ENCODE results near the gene POP7. TPM values are rescaled to one million over a fixed set of nuclear protein-coding genes. Genes with fewer than 3 reads are reported as not detected.

POP7 gene
- polyA plus RNA-seq, 4 donors, result 20.6 to 31.4 (median 23.9) TPM

DNA sequence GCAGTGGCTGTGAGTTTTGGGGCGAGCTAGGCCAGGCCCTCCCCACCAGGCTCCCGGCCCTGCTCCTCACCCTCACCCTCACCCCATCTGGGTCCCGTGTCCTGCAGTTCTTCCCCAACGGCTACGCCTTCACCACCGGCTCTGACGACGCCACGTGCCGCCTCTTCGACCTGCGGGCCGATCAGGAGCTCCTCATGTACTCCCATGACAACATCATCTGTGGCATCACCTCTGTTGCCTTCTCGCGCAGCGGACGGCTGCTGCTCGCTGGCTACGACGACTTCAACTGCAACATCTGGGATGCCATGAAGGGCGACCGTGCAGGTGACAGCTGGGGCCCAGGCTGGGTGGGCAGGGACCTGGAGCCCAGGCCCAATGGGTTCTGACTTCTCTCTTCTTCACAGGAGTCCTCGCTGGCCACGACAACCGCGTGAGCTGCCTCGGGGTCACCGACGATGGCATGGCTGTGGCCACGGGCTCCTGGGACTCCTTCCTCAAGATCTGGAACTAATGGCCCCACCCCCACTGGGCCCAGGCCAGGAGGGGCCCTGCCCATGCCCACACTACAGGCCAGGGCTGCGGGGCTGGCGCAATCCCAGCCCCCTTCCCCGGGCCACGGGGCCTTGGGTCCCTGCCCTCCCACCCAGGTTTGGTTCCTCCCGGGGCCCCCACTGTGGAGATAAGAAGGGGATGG lies 27.5 kb upstream of the POP7 start:
- DNase-seq (ENCODE audit: low read depth in 4 of 4, low spot score in 3 of 4), result no peak

- DNase-seq (ENCODE audit: low read depth in 4 of 4, low spot score in 3 of 4), result no peak
Observed at GRCh38 chr7:100679129-100679926, 26.6 kb upstream of the POP7 start.

DNA sequence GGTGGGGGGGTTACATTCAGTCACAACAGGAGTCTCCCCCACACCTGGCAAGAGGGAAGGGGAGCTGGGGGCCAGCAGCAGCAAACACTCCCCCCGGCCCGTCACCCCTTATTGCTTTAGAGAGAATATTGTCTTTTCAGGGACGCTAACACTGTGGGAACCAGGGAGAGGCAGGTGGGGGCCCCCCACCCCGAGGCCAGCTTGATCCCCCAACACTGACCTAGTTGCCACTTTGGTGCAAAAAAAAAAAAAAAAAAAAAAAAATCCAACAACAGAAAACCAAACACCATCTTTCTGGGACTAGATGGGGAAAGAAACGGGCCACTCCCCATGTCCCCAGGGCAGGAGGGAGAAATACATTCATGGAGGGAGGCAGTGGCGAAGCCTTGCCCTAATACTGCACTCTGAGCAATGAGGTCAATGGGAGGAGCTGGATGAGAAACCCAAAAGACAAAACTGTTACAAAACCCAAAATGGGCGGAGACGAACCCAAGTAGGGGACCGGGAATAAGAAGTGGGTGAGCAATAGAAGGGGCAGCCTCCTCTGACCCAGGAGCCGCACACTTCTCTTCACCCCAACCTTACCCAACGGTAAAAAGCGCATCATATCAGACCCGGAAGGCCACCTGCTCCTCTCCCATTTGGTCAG lies 25.9 kb upstream of the POP7 start:
- no peak for DNase-seq (ENCODE audit: low read depth in 4 of 4, low spot score in 3 of 4)

DNA sequence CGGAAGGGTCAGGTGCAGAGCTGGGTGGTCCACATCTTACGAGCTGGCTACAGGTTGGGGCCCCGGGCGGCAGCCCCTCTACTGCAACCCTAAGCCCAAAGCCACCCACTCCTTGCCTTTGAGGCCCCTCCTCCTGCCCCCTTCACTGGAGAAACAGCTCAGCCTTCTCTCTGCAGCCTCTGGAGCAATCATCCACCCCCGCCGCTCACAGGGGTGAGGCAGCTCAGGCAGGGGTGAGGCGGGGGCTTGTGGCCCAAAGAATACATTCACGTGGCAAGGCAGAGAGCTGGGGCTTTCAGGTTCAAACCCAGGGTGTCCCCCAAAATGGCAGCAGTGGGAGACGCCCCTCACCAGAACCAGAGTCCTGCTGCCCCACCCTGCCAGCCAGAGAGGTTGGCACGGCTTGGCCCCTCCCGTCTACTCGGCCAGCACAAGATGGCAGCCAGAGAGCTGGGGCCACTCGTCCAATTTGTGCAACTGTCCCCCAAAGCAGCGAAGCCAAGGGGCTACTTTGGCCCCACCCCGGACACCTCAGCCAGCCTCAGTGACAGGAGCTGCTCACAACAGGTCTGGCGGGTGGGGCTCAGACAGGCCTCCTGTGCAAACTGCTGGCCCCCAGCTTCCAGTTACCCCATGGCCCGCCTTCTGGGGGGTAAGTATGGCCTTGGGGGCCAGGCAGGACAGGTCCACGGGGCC lies 25.2 kb upstream of the POP7 start:
- DNase-seq (ENCODE audit: low read depth in 4 of 4, low spot score in 3 of 4), result no peak

DNA sequence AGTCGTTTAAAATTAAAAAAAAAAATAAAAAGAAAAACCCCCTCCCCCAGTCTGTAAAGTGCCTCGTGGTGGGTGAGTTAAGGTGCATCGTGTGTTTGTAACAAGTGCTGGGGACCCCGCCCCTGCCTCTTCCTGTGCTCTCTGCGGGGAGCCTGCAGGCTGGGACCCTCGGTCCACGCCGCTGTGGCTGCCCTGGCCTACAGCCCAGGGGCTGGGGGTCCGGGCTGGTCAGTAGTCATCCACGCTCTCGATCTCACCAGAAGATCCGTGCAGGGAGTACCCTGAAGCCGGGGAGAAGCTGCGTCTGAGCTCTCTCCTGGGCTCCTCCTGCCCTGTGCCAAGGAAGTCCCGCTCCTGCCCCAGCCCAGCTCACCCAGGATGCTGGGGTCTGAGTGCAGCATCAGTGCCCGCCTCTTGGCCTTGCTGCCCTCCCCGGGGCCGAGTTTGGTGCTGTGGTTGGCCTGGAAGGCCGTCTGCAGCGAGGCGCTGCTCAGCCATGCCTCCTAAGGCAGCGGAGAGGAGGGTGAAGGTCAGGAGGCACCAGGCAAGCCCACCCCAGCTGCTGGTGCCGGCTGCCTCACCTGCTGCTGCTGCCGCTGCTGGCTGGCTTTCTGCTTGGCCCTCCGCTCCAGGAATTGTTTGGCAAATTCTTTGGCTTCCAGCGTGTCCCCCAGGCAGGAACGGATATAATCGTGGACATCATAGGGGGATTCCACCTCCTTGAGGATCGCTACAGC lies 24.3 kb upstream of the POP7 start:
- DNase-seq (ENCODE audit: low read depth in 4 of 4, low spot score in 3 of 4), result no peak

DNA sequence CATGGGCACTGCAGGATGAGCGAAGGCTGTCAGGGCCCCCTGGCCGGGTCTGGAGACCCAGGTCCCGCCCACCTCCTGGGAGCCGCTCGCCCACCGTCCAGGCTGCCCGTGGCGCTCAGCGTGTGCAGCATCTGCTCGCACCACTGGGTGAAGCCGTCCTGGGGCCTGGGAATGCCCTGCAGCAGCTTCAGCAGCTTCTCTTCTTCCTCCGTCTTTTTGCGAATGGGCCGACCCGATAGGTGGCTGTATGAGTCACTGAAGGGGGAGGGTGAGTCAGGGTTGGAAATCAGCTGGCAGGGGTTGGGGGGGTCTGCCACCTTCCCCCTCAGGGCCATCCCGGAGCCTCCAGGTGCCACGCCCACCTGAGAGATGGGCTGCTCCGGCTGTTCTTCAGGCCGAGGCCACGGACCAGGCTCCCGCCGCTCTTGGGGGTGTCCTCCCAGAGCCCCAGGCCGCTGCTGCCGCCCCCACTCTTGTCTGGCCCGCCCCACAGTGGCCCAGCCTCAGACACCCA lies 23.6 kb upstream of the POP7 start:
- no peak for DNase-seq (ENCODE audit: low read depth in 4 of 4, low spot score in 3 of 4)

GRCh38 chr7:100682991-100683658 lies 22.8 kb upstream of the POP7 start:
- DNase-seq (ENCODE audit: low read depth in 4 of 4, low spot score in 3 of 4), result no peak

DNA sequence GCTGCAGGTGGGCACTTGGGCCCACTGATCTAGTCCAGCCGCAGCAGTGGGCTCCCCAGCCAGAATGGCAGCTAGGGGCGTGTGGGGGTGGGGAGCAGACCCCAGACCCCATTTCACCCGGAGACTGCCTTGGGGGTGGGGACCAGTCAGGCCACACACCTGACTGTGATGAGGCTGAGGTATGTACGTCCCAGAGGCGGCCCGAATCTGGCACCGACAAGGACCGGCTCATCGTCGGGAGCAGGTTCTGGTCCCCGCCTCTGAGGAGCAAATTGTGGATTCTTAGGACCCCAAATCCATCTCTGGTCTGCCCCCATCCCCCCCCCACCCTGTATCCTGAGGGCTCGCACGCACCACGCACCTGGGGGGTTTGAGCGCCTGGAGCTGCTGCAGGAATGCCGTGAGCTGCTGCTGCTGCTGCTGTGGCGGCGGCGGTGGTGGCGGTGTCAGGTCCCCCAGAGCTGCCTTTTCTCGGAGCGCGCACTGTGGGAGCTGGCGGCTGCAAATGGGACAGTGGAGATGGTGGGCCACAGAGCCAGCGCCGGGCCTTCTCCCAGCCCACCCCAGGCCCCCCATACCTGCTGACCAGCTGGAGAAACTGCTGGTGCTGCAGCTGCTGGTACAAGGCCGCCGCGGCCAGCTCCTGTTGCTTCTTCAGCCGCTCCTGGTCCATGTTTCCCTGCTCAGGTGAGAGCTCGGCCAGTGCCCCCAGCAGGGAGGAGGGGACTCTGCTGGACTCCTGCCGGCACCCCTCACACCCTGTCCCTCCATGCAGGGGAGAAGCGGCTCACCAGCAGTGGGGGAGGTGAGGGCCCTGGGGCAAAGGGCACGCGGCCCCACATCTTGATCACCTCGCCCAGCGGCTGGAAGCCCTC lies 22.0 kb upstream of the POP7 start:
- DNase-seq (ENCODE audit: low read depth in 4 of 4, low spot score in 3 of 4), result no peak

DNA sequence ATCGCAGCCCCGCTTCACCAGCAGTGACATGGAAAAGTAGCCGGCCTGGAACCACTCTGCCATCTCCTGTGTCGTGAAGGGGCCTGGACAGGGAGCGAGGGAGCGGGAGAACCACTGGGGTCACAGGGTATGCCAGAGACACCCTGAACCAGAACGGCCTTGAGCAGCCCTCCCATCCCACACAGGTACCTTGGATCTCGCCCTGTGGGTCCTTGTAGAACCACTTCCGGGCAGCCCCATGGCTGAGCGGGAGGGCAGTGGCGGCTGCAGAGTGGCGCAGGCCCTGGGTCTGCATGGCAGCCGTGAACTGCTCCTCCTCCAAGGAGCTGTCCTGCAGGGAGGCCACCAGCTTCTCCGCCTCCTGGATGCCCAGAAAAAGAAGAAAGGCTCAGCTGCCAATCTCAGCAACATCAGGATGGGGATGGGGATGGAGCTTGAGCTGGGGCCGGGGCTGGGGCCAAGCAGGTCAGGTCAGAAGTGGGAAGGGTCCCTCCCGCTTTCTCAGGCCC lies 21.3 kb upstream of the POP7 start:
- no peak for DNase-seq (ENCODE audit: low read depth in 4 of 4, low spot score in 3 of 4)

DNA sequence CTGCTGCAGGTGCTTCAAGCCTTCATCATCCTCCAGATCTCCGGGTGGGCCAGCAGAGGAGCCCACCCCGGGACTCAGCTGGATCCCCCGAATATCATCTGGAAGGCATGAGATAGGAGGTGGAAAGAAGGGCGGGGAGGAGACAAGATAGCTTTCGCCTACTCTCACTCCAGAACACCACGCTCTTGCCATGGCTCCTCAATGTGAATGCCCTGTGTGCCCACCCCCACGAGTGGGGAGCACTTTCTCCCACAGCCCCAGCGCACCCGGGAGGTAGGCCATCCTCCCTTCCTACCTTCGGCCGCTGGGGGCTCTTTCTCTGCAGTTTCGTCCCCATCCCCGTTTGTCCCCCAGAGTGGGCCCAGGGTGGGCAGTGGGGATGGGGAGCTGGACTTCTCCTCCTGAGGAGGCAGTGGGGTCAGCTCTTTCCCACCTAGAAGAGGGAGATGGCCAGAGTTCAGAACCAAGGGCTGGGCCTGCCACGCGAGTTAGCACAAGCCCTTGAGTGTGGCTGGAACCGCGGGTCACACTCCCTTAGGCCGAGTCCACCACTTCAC lies 20.8 kb upstream of the POP7 start:
- DNase-seq (ENCODE audit: low read depth in 4 of 4, low spot score in 3 of 4), result no peak

- DNase-seq (ENCODE audit: low read depth in 4 of 4, low spot score in 3 of 4), result no peak
Observed at GRCh38 chr7:100685631-100686145, 20.2 kb upstream of the POP7 start.

DNA sequence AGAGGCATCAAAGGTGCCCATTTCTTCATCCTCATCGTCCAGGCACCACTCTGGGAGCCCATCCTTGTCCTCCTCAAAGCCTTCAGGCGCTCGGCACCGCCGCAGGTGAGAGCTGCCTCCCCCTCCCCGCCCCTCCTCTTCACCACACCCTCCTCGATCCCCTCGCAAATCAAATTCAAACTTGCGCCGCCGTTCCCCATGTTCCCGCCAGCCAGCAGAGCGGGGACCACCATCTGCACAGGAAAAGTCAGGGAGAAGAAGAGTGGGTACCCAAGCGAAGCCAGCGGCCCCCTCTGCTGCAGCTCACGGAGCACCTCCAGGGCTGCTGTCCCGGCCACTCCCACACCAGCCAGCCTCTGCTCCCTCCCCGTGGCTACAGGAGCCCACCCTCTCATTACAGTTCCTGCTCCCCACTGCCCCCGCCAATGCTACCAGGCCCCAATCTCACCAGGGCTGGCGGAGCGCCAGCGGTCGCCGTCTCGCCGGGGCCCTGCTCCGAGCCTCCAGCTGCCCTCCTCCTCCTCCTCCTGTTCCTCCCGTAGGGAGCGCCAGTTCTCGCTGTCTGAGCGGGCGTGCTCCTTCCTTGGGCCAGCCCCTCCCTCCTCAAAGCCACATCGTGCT lies 19.6 kb upstream of the POP7 start:
- no peak for DNase-seq (ENCODE audit: low read depth in 4 of 4, low spot score in 3 of 4)

DNA sequence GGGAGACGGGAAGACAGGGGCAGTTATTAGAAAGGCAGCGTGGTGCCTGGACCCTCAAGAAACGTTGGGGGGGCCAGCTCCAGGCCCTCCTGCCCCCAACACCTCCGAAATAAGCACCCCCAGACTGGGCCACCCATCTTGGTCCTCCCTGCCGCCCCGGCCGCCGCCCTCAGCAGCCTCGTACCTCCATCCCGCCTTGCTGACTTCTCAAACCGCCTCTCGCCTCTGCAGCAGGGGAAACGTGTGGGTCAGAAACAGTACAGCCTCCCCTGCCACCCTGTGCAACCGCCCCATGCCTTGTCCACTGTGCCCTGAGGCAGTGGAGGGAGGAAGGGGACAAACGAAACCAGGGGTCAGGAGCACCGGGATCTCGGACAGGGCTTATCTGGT lies 19.1 kb upstream of the POP7 start:
- no peak for DNase-seq (ENCODE audit: low read depth in 4 of 4, low spot score in 3 of 4)

DNA sequence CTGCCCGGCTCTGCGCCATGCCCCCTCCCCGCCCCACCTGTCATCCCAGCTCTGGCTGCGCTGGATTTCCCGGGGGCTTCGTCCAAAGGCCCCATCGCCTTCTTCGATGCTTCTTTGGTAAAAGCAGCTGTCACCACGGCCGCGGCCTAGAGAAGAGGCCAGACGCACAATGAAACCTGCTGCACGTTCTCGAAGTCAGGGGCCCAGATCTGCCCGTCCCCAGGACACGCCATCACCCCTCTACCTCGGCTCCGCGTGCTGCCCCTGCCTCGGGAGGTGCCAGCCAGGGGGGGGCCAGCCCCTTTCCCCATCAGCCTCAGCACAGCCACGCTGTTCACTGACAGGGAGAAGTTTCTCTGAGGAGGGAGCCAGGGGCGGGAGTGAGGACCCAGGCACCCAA lies 18.7 kb upstream of the POP7 start:
- no peak for DNase-seq (ENCODE audit: low read depth in 4 of 4, low spot score in 3 of 4)

DNA sequence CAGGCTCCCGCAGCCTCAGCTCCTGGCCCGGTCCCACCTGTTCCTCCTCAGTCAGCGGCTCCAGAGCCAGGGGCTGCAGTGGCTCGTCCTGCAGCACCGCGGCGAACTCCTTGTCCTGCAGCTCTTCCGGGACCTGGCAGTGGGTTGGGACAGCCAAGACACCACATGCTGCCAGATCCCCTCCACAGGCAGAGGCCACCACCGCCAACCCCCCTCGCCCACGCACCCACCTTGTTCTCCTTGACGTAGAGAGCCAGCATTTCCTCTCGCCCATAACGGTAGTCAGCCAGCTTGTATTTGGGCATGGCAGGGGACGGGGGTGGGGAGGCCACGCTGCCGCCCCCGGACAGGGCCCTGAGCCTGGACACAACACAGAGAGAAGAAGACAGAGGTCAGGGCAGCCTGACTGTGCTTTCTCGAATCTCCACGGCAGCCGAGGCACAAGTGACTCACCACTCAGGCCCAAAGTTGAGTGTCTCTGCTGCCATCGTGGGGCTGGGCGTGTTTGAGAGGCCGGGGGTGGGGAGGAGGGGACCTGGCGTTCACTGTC lies 18.1 kb upstream of the POP7 start:
- DNase-seq (ENCODE audit: low read depth in 4 of 4, low spot score in 3 of 4), result no peak

DNA sequence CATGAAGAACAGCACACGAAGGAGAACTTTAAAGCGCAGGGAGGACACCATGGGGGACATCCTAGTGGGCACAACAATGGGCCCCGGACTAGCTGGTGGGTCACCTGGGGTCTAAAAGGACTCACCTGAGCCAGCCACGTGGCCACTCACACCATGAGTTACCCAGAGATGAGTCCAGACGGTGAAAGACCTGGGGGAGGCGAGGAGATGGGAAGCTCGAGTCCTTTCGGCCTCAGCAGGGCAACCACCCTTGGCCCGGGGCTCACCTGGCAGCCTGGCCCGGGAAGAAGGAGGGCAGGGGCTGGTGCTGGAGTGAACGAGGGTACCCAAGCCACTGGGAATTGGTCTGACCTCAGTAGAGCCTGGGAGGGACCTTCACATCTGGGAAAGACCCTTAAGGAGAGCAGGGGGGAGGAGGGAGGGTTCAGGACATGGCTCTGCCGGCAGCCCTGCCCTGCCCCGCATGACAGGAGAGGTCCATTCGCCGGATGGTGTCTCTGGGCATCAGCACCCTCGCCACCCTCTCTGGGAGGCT lies 17.5 kb upstream of the POP7 start:
- DNase-seq (ENCODE audit: low read depth in 4 of 4, low spot score in 3 of 4), result no peak

Measured in left renal pelvis (tissue), 4 donors.